NCI-H82 treated with DMSO at 0.1 percent for 48 hours (cell line): ENCODE measurements around the gene EBPL.
A peak's percentile ranks its signal among the peaks of the same experiment; 100 is the strongest.
"Not testable (repeated sequence)": the region's sequence is repeated elsewhere in the genome, so short reads cannot be mapped to it uniquely, and the experiment has no call there.

Experiments
- DNase-seq: peaks from one replicate; lab custom pipeline; 2025; ENCODE audit not compliant: unreplicated experiment; lab: John Stamatoyannopoulos, UW

The EBPL gene

GRCh38 chr13:49690995-49691784 lies at the start of gene EBPL:
TSS of gene EBPL (minus strand) at chr13:49691486. CDS start at chr13:49691424, 62 bp downstream.
- peak; percentile 88 for DNase-seq

- DNase-seq = no peak
Observed at GRCh38 chr13:49740870-49741269, 49.6 kb upstream of the EBPL start.

GRCh38 chr13:49739498-49740187 lies 48.4 kb upstream of the EBPL start:
- no peak for DNase-seq

GRCh38 chr13:49733181-49733951 lies 42.1 kb upstream of the EBPL start:
- no peak for DNase-seq

- DNase-seq = no peak
Observed at GRCh38 chr13:49731766-49732165, 40.5 kb upstream of the EBPL start.

- no peak for DNase-seq
Observed at GRCh38 chr13:49716615-49717014, 25.3 kb upstream of the EBPL start.

GRCh38 chr13:49714757-49715156 lies 23.5 kb upstream of the EBPL start:
- DNase-seq = no peak

- DNase-seq = no peak
Observed at GRCh38 chr13:49711218-49711863, 20.1 kb upstream of the EBPL start.

GRCh38 chr13:49704264-49704663 lies 13.0 kb upstream of the EBPL start:
- DNase-seq = not testable (repeated sequence)

GRCh38 chr13:49701491-49701890 lies 10.2 kb upstream of the EBPL start:
- no peak for DNase-seq

GRCh38 chr13:49697468-49697867 lies 6.2 kb upstream of the EBPL start:
- DNase-seq = no peak

GRCh38 chr13:49694446-49694845 lies 3.2 kb upstream of the EBPL start:
- DNase-seq = no peak

GRCh38 chr13:49693877-49694276 lies 2.6 kb upstream of the EBPL start:
- DNase-seq = no peak

- no peak for DNase-seq
Observed at GRCh38 chr13:49693191-49693733, 2.0 kb upstream of the EBPL start.

GRCh38 chr13:49690133-49690994 lies 922 bp downstream of the EBPL start:
- DNase-seq = no peak

GRCh38 chr13:49683489-49683888 lies 7.8 kb downstream of the EBPL start:
- no peak for DNase-seq

- peak; percentile 51 for DNase-seq
Observed at GRCh38 chr13:49681842-49682435, 9.3 kb downstream of the EBPL start.

- DNase-seq = no peak
Observed at GRCh38 chr13:49679246-49679645, 12.0 kb downstream of the EBPL start.

GRCh38 chr13:49678191-49678914 lies 12.9 kb downstream of the EBPL start:
- no peak for DNase-seq
